HG03457 (cell line): ENCODE results near the gene MAPK8.

ENCODE experiments used
- ATAC-seq: cut with Tn5 transposase; IDR thresholded peaks from one replicate; pipeline ENCODE4 v1.9.1; 2021; ENCODE audit warnings: moderate number of reproducible peaks; ENCODE audit not compliant: unreplicated experiment

The MAPK8 gene

GRCh38 chr10:48291190-48291589 lies 15.3 kb upstream of the MAPK8 start:
- ATAC-seq: no peak

GRCh38 chr10:48292616-48293015 lies 13.9 kb upstream of the MAPK8 start:
- ATAC-seq: no peak

GRCh38 chr10:48294431-48294830 lies 12.0 kb upstream of the MAPK8 start:
- ATAC-seq: no peak

- no peak for ATAC-seq
Measured at GRCh38 chr10:48296576-48297098, 9.8 kb upstream of the MAPK8 start.

- ATAC-seq: no peak
Measured at GRCh38 chr10:48299066-48299465, 7.4 kb upstream of the MAPK8 start.

GRCh38 chr10:48299692-48300091 lies 6.8 kb upstream of the MAPK8 start:
- ATAC-seq: no peak

GRCh38 chr10:48300556-48300955 lies 5.9 kb upstream of the MAPK8 start:
- ATAC-seq: no peak

- no peak for ATAC-seq
Measured at GRCh38 chr10:48302515-48303476, 3.7 kb upstream of the MAPK8 start.

- ATAC-seq: no peak
Measured at GRCh38 chr10:48305905-48306264, 592 bp upstream of the MAPK8 start.

GRCh38 chr10:48306870-48307710 lies 613 bp downstream of the MAPK8 start:
- ATAC-seq: peak; percentile 25

- ATAC-seq: no peak
Measured at GRCh38 chr10:48307711-48308018, 1.2 kb downstream of the MAPK8 start.

GRCh38 chr10:48309711-48310226 lies 3.3 kb downstream of the MAPK8 start:
- no peak for ATAC-seq

- no peak for ATAC-seq
Measured at GRCh38 chr10:48314107-48314506, 7.6 kb downstream of the MAPK8 start.

- ATAC-seq: no peak
Measured at GRCh38 chr10:48316236-48316635, 9.8 kb downstream of the MAPK8 start.

GRCh38 chr10:48317321-48317990 lies 11.0 kb downstream of the MAPK8 start:
- no peak for ATAC-seq

GRCh38 chr10:48322017-48322416 lies 15.5 kb downstream of the MAPK8 start:
- no peak for ATAC-seq

- ATAC-seq: no peak
Measured at GRCh38 chr10:48324580-48324979, 18.1 kb downstream of the MAPK8 start.

GRCh38 chr10:48330269-48330668 lies 23.8 kb downstream of the MAPK8 start:
- ATAC-seq: no peak

- no peak for ATAC-seq
Measured at GRCh38 chr10:48331436-48331835, 25.0 kb downstream of the MAPK8 start.

- ATAC-seq: no peak
Measured at GRCh38 chr10:48332166-48332870, 25.8 kb downstream of the MAPK8 start.

GRCh38 chr10:48332871-48333216 lies 26.4 kb downstream of the MAPK8 start:
- no peak for ATAC-seq
